Measurements from ENCODE around the gene ANO8.

The ANO8 gene

GRCh38 chr19:17357078-17357666 is 22.5 kb upstream of the ANO8 start:
- POLR2A ChIA-PET, result no interaction called here
- no peak for DNase-seq (ENCODE audit: extremely low spot score)
- TF ChIP-seq SP1 (IDR thresholded peaks at IDR 0.05) (no peak), L3MBTL2 (conservative IDR thresholded peaks at IDR 0.05) (no peak), ELF4 (IDR thresholded peaks at IDR 0.05) (no peak), TARDBP (IDR thresholded peaks at IDR 0.05) (no peak), BHLHE40 (IDR thresholded peaks at IDR 0.05; ENCODE audit: borderline replicate concordance) (no peak), SUZ12 (IDR thresholded peaks at IDR 0.05) (no peak), LEF1 (IDR thresholded peaks at IDR 0.05; ENCODE audit: borderline replicate concordance) (no peak), NFRKB (IDR thresholded peaks at IDR 0.05) (no peak)
- CTCF ChIA-PET, result interaction anchor here (0.7 kb wide), 1 partner anchor 131 kb away, joined by 3 read pairs; no protein-coding TSS in a partner anchor

DNA sequence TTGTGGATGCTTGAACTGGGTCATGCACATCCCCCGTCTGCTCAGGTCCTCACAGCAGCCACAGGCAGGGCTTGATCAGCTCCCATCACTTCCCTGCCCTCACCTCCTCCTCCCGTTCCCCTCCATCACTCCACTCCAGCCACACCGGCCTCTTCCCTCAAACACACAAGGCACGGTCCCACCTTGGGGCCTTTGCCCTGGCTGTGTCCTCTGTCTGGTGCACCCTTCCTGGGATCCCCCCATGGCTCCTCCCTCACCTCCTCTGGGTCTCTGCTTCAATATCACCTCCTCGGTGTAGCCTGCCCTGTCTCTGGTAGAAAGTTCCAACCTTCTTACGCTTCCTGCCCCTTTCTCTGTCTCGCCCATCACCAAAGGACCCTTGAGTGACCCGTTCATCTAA is 18.7 kb upstream of the ANO8 start:
- POLR2A ChIA-PET, result no interaction called here
- TF ChIP-seq LEF1 (IDR thresholded peaks at IDR 0.05; ENCODE audit: borderline replicate concordance), result no peak
- TF ChIP-seq ELF4 (IDR thresholded peaks at IDR 0.05), result no peak
- no peak for TF ChIP-seq FOXK2 (IDR thresholded peaks at IDR 0.05)
- TF ChIP-seq HDGF (IDR thresholded peaks at IDR 0.05; ENCODE audit: borderline replicate concordance), result no peak
- no peak for TF ChIP-seq L3MBTL2 (conservative IDR thresholded peaks at IDR 0.05)
- TF ChIP-seq, protein P1, sequence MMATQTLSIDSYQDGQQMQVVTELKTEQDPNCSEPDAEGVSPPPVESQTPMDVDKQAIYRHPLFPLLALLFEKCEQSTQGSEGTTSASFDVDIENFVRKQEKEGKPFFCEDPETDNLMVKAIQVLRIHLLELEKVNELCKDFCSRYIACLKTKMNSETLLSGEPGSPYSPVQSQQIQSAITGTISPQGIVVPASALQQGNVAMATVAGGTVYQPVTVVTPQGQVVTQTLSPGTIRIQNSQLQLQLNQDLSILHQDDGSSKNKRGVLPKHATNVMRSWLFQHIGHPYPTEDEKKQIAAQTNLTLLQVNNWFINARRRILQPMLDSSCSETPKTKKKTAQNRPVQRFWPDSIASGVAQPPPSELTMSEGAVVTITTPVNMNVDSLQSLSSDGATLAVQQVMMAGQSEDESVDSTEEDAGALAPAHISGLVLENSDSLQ (IDR thresholded peaks at IDR 0.05), result no peak
- CTCF ChIA-PET, result no interaction called here
- no peak for DNase-seq (ENCODE audit: extremely low spot score)

- POLR2A ChIA-PET, result no interaction called here
- TF ChIP-seq ARNT (IDR thresholded peaks at IDR 0.05), result no peak
- TF ChIP-seq NFRKB (IDR thresholded peaks at IDR 0.05), result no peak
- TF ChIP-seq LEF1 (IDR thresholded peaks at IDR 0.05; ENCODE audit: borderline replicate concordance), result no peak
- TF ChIP-seq CTBP1 (IDR thresholded peaks at IDR 0.05; ENCODE audit: borderline replicate concordance), result no peak
- no peak for TF ChIP-seq FOXK2 (IDR thresholded peaks at IDR 0.05)
- TF ChIP-seq ZNF384 (IDR thresholded peaks at IDR 0.05), result no peak
- TF ChIP-seq TARDBP (IDR thresholded peaks at IDR 0.05), result no peak
- no peak for TF ChIP-seq L3MBTL2 (conservative IDR thresholded peaks at IDR 0.05)
- no peak for TF ChIP-seq BHLHE40 (IDR thresholded peaks at IDR 0.05; ENCODE audit: borderline replicate concordance)
- TF ChIP-seq FOXM1 (IDR thresholded peaks at IDR 0.05; ENCODE audit: borderline replicate concordance), result no peak
- no peak for TF ChIP-seq SUZ12 (IDR thresholded peaks at IDR 0.05)
- TF ChIP-seq SP1 (IDR thresholded peaks at IDR 0.05), result no peak
- TF ChIP-seq FOXA1 (IDR thresholded peaks at IDR 0.05), result no peak
- no peak for TF ChIP-seq HDGF (IDR thresholded peaks at IDR 0.05; ENCODE audit: borderline replicate concordance)
- TF ChIP-seq, protein P1 (IDR thresholded peaks at IDR 0.05), result no peak
- TF ChIP-seq ELF4 (IDR thresholded peaks at IDR 0.05), result no peak
- CTCF ChIA-PET, result no interaction called here
- no peak for DNase-seq (ENCODE audit: extremely low spot score)
Measured at GRCh38 chr19:17352608-17353280, 18.1 kb upstream of the ANO8 start.

DNA sequence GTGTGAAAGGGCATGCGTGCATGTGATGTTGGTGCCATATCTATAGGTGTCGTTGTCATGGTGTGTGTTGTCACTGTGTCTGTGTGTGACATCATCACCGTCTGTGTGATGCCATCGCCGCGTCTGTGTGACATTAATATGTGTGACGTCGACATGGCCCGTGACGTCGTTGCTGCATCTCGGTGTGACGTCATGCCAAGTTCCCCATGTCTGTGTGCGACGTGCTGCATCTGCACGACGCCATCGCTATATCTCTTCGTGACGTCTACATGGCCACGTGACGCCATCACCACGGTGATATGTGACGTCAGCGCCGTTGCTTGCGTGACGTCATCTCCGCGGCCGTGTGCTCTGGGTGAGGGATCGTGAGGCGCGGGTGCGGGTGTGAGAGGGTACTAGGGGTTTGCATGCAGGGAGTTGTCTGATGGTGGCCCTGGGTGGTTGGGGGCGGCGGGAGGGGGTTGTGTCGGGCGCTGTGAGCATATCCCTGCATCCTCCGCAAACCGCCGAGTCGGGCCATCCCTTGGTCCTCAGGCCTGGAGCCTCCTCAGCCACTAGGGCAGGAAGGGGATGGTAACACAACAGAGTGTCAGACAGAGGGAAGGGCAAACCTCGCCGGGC is 17.3 kb upstream of the ANO8 start:
- TF ChIP-seq TARDBP (IDR thresholded peaks at IDR 0.05), result peak; percentile 68
- TF ChIP-seq L3MBTL2 (conservative IDR thresholded peaks at IDR 0.05), result no peak
- ChIA-PET POLR2A (interaction anchor here (0.5 kb wide), 1 partner anchor 68 kb away, joined by 3 read pairs; the partner anchor contains the start of gene MVB12A), CTCF (no interaction called here)
- no peak for DNase-seq (ENCODE audit: extremely low spot score)

GRCh38 chr19:17348700-17349099 is 14.0 kb upstream of the ANO8 start:
- TF ChIP-seq L3MBTL2 (conservative IDR thresholded peaks at IDR 0.05) (no peak), ARNT (IDR thresholded peaks at IDR 0.05) (no peak), FOXA1 (IDR thresholded peaks at IDR 0.05) (no peak), LEF1 (IDR thresholded peaks at IDR 0.05; ENCODE audit: borderline replicate concordance) (no peak), ZNF384 (IDR thresholded peaks at IDR 0.05) (no peak), SUZ12 (IDR thresholded peaks at IDR 0.05) (no peak), NFRKB (IDR thresholded peaks at IDR 0.05) (no peak), HDGF (IDR thresholded peaks at IDR 0.05; ENCODE audit: borderline replicate concordance) (no peak), FOXM1 (IDR thresholded peaks at IDR 0.05; ENCODE audit: borderline replicate concordance) (no peak), FOXK2 (IDR thresholded peaks at IDR 0.05) (no peak), TARDBP (IDR thresholded peaks at IDR 0.05) (no peak), SP1 (IDR thresholded peaks at IDR 0.05) (no peak)
- DNase-seq (ENCODE audit: extremely low spot score), result peak; percentile 27
- ChIA-PET POLR2A (no interaction called here), CTCF (interaction anchor here (1.0 kb wide), 1 partner anchor 38 kb away, joined by 3 read pairs; no protein-coding TSS in a partner anchor)

GRCh38 chr19:17347877-17348276 is 13.2 kb upstream of the ANO8 start:
- no peak for DNase-seq (ENCODE audit: extremely low spot score)
- ChIA-PET CTCF (interaction anchor here (0.5 kb wide), 1 partner anchor 111 kb away, joined by 3 read pairs; no protein-coding TSS in a partner anchor), POLR2A (no interaction called here)
- TF ChIP-seq FOXM1 (IDR thresholded peaks at IDR 0.05; ENCODE audit: borderline replicate concordance), result no peak
- TF ChIP-seq ARNT (IDR thresholded peaks at IDR 0.05), result no peak
- TF ChIP-seq TARDBP (IDR thresholded peaks at IDR 0.05), result no peak
- no peak for TF ChIP-seq L3MBTL2 (conservative IDR thresholded peaks at IDR 0.05)
- TF ChIP-seq SUZ12 (IDR thresholded peaks at IDR 0.05), result no peak

GRCh38 chr19:17347361-17347760 is 12.7 kb upstream of the ANO8 start:
- ChIA-PET CTCF (interaction anchor here (0.5 kb wide), 1 partner anchor 111 kb away, joined by 3 read pairs; no protein-coding TSS in a partner anchor), POLR2A (no interaction called here)
- TF ChIP-seq FOXK2 (IDR thresholded peaks at IDR 0.05), result no peak
- no peak for DNase-seq (ENCODE audit: extremely low spot score)
